Coronary artery (tissue), 2 donors: ENCODE measurements around the gene GATB.
"Not testable (repeated sequence)": the region's sequence is repeated elsewhere in the genome, so short reads cannot be mapped to it uniquely, and the experiment has no call there.

Experiments
- DNase-seq: peaks from one replicate; pipeline ENCODE4 v3.0.0-alpha.2; 2017; ENCODE audit warnings: low spot score
- H3K27ac ChIP-seq, 2 donors: fragments of 200-600 bp; sonication (generic); one replicate each; pipeline ENCODE4 v1.5.1; 2016 to 2019
- H3K4me3 ChIP-seq: fragments of 200-600 bp; sonication (generic); 2 replicates; pipeline ENCODE4 v1.5.1; 2016; ENCODE audit warnings: mild to moderate bottlenecking, moderate library complexity
- TF ChIP-seq, protein P1 (sequence below): fragments of 200-600 bp; sonication (generic); IDR thresholded peaks from one replicate; pipeline ENCODE4 v1.5.1; 2019; ENCODE audit warnings: antibody characterized with exemption

GATB gene

DNA sequence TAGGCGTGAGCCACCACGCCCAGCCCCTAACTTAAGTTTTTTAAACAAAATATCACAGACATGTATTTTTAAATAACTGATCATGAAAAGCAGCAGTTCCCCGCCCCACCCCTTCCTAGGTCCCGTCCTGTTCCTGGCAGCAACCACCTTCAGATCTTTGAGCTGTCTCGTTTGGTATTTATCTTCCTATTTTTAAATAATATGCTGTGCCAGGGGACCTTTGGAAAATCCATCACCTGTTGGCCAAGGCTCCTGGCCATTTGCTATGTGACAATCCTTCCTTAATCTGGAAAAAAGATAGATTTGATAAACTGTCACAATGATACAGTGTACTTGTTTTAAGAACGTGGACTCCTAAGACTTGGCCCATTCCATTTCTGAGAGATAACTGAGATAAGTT is 10.7 kb downstream of the GATB start:
- DNase-seq, result no peak
- TF ChIP-seq, protein P1, sequence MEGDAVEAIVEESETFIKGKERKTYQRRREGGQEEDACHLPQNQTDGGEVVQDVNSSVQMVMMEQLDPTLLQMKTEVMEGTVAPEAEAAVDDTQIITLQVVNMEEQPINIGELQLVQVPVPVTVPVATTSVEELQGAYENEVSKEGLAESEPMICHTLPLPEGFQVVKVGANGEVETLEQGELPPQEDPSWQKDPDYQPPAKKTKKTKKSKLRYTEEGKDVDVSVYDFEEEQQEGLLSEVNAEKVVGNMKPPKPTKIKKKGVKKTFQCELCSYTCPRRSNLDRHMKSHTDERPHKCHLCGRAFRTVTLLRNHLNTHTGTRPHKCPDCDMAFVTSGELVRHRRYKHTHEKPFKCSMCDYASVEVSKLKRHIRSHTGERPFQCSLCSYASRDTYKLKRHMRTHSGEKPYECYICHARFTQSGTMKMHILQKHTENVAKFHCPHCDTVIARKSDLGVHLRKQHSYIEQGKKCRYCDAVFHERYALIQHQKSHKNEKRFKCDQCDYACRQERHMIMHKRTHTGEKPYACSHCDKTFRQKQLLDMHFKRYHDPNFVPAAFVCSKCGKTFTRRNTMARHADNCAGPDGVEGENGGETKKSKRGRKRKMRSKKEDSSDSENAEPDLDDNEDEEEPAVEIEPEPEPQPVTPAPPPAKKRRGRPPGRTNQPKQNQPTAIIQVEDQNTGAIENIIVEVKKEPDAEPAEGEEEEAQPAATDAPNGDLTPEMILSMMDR, result no peak
- Histone ChIP-seq H3K4me3 (no peak overlapping the region), H3K27ac (no peak overlapping the region)

DNA sequence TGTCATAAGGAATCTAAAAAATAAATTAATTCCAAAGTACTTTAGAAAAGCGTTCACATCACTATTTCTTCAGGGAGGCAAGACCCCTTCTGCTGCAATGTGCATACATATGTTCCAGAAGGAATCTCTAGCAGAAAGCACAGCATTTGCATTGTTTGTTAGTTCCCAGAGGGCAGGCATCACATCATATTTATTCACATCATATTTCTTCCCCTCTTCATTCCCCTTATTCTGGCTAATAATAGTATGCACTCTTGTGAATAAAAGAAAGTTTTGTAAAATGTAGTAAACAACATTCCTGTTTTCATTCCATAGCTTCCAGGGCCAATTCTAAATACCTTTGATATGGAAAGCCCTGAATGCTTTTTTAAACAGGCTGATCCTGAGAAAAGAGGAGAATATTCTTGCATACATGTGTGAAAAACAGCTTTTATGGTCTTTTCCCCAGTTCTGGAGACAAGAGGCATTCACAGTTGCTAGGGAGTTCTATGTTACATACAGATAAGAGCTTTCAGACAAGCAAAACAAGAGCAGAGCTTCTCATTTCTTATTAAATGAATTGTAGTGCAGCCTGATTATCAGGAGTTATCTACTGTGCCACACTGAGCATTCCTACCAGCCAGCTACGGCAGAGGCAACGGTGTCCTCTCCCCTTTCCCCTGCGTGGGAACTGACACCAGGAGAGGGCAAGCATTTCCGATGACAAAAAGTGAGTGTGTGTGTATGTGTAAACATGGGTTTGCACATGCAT is 15.2 kb downstream of the GATB start:
- Histone ChIP-seq H3K4me3 (no peak overlapping the region), H3K27ac (no peak overlapping the region)
- DNase-seq, result no peak
- TF ChIP-seq, protein P1, result no peak

DNA sequence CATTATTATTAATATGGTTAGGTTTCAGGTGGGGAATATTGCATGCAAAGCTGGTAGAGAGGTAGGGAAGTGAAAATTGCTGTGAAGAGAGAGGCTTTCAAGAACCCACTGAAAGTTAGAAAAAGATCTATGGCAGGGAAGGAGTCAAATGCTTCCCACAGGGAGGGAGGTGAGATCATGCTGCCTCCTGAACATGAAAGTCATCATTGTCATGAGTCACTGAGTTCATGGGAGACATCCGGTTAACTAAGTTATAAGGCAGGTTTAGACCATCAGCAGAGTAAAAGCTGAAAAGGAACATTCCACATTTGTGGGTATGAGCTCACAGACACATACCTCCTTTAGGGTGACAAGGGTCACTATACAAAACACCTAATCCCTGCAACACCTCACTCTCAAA is 16.2 kb downstream of the GATB start:
- TF ChIP-seq, protein P1, result no peak
- Histone ChIP-seq H3K27ac (no peak overlapping the region), H3K4me3 (no peak overlapping the region)
- DNase-seq, result no peak

DNA sequence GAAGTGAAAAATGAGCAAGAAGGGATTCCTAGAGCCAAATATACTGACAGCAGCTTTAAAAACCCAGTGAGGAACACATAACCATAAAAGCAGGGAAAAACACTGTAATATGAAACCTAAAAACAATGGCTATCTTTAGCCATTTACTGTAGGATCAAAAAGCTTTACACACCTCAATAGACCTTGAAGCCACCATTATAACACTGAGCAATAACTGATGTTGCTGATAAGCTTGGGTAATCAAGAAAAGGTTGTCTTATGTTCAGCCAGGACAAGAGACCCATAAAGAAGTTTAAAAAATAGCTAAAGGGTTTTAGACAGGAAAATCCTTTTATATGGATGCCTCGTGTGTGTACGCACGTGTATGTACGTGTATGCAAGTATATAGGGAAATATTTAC is 16.9 kb downstream of the GATB start:
- H3K4me3 ChIP-seq, result no peak overlapping the region
- TF ChIP-seq, protein P1, result no peak

DNA sequence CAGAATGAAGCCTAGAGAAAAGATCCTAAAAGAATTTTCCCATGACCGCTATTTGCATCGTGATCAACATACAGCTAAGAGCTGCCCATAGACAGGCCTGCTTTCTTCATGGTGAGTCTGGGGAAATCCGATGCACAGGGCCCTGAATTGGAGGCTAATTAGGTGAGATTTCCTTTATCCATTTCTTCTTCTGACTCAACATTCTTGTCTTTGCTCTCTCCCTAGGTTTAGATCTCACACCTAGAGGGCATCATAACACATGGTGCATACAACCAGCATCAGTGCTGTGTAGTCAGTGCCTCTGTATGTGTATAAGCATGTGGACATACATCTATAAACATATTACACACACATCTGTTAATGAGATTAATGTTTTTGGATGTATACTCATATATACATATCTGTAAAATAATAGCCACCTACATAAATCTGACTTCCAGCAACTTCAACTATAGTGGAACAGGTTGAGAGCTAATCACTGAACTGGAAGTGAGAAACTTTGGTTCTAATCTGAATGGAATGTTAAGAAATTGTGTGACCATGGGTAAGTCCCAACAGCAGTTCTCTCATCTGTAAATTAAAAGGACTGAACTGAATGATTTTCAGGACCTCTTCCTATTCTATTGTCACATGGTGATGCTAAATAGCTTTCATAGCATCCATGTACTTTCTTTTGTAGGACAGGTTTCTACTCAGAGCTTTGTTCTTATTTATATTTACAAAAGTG is 17.5 kb downstream of the GATB start:
- H3K27ac ChIP-seq, result no peak overlapping the region
- H3K4me3 ChIP-seq, result no peak overlapping the region
- TF ChIP-seq, protein P1, result no peak
- no peak for DNase-seq

More for the DNA sequence above, 16.9 kb downstream of the GATB start:
- DNase-seq, result no peak
- no peak overlapping the region for H3K27ac ChIP-seq

DNA sequence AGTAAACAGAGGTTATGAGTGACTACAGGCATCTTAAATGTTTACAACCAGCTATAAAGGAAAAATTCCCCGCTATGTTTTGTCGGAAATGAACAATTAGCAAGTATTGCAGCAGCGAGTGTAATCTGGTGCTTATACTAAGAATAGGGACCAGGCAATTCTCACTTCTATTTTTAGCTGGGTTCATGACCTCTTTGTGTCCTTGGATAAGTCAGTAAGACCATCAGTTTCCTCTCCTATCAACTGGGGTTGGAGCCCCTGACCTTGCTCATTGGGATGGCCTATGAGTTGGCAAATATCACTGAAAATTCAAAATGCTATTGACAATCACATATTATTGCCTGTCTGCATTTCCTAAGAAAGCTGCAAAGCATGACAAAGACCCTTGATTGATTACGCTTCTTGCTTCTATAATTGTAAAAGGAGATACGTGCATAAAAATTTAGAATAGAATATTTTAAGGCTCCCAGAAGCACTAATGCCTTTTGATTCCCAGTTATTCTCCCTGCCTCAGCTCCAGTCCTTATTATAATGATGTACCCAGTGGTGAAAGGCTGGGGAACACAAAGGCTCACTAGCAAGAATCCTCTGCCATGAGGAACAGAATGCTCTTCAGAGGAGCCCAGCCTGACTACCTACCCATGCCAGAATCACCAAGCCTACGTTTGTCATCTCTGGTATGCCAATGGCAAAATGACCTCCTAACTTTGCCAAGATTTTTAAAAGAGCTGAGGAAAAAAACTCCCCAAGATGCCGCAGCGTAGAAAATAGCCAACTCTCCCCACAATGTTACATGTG is 21.9 kb downstream of the GATB start:
- no peak for DNase-seq
- Histone ChIP-seq H3K27ac (no peak overlapping the region), H3K4me3 (no peak overlapping the region)
- TF ChIP-seq, protein P1, result no peak

DNA sequence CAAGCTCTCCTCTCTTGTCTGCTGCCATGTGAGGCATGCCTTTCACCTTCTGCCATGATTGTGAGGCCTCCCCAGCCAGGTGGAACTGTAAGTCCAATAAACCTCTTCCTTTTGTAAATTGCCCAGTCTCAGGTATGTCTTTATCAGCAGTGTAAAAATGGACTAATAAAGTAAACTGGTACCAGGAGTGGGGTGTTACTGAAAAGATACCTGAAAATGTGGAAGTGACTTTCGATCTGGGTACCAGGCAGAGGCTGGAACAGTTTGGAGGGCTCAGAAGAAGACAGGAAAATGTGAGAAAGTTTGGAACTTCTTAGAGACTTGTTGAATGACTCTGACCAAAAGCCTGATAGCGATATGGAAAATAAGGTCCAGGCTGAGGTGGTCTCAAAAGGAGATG is 24.0 kb downstream of the GATB start:
- not testable (repeated sequence) for DNase-seq, H3K4me3 ChIP-seq

More for the DNA sequence above, 24.0 kb downstream of the GATB start:
- not testable (repeated sequence) for H3K27ac ChIP-seq
